AG08395 (cell line): ENCODE data around the gene CCSAP.
"Not testable (repeated sequence)": the region's sequence is repeated elsewhere in the genome, so short reads cannot be mapped to it uniquely, and the experiment has no call there.

Experiments used
- DNase-seq: peaks from one replicate; pipeline ENCODE4 v3.0.0; 2012; ENCODE audit warnings: mixed read lengths, low spot score

CCSAP gene

DNA sequence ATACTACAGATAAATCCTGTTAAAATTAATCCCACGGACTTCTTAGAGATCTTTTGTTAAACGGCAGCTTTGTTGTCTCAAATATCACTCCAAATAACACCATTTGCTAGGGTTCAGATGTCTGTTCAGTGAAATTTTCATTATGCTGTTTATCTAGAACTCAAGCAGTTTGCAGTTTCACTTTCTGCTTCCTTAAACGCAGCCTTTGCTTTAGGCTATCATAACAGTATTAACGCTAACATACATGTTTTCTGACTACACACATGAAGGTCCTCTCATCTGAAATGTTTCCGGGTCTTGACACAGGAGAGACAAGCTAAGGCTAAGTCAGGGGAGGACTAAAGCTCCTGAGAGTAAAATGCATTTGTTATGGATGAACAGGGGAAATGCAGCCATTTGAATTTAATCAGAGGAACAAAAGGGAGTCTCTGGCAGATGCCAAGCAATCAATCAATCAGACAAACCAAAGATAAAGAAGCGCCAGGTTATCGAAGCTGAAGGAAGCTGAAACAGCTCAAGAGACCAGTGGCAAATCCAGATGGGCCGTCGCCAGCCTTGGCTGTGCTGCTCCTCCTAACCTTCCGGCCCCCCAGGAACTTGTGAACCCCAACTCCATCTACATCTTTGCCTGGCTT lies 16.9 kb downstream of the CCSAP start:
- DNase-seq = no peak

DNA sequence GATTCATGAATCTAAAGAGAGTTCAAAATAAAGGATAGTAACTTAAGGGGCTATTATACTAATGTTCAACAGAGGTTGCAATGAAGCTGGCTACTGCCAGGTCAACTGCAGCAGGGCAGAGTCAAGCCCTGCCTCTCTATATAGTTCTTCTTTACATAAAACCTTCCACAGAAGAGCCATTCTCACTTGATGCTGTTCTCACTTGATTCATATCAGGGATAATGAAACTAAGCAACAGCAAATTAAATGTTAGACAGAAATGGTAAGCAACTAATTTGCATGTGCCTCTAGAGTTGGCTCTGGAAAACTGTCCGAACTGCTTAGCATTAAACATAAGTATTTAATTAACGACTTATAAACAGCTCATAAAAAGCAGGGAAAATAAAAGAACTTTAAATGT lies 17.4 kb downstream of the CCSAP start:
- no peak for DNase-seq

DNA sequence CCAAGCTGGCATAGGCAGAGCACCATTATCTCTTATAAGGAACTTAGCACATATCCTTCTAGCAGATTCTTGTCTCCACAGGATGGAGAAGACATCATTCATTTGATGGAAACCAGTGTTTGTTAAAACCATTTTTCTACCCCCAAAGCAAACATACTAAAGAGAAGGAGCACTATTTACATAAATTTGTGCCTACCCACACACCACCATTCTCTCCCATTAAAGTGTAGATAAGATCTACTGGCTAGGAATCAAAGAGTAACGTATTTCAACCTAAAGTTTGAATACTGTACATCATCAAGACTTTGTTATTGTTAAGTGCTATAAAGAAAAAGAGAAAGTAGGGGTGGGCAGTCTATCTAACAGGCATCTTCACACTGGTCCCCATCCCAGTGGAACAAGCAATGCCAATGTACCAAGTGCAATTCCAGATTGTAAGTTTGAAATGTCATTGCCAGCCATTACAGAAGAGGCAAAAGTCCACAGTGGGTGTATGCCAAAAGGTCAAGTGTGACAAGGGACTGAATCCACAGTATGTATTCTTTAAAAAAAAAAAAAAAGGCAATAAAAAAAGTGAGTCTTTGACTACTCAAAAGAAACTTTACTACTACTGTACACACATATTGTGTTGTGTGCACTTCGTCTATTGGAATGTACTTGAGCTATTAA lies 18.8 kb downstream of the CCSAP start:
- DNase-seq = no peak

DNA sequence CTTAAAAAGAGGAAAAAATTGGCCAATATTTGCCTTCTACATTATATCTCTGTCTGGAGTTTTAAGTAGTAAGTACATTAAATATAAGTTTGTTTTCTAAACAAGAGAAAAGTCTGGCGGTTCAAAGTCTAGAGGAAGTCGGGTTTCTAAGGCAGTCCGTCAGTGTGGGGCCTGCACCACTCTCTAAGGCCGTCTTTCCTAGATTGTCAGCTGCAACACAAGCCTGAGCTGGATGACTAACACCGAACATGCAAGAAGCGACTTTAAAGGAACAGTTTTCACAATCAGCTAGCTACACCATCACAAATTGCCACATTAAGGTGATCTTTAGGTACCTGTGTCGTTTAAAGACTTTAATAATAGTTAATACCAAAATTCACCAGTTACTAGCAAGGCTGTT lies 19.6 kb downstream of the CCSAP start:
- DNase-seq = no peak

DNA sequence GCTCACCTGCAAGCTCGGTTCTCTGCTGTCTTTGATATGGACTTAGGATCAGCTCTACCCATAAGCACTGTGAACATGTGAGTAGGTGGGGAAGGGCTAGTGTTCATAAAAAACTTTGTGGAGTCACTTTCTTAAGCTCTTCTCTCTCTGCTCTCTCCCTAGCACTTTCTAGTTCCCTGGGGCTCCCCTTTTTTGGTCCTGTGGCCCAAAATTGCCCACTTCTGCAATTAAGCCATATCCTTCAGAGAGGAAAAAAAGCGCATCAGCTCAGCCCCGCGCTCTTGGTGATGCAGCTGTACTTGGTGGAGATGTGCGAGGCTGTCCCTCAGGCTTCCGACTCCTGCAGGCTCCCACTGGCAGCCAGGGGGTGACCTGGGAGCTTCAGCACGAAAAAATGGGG lies 23.4 kb downstream of the CCSAP start:
- no peak for DNase-seq

DNA sequence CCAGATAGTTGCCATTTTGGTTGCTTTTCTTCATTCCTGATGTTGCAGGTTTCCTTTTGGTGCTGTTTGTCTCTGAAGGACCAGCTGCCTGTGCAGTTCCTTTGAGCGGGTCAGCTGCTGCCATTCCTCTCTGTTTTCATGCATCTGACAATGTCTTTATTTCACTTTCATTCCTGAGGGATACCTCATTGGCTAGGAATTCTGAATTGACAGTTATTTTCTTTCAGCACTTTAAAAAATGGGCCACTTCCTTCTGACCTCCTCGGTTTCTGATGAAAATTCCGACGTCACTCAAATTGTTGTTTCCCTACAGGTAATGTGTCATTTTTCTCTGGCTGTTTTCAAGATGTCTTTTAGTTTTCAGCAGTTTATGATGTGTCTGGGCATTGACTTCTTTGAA lies 24.8 kb downstream of the CCSAP start:
- DNase-seq = peak; percentile 8

DNA sequence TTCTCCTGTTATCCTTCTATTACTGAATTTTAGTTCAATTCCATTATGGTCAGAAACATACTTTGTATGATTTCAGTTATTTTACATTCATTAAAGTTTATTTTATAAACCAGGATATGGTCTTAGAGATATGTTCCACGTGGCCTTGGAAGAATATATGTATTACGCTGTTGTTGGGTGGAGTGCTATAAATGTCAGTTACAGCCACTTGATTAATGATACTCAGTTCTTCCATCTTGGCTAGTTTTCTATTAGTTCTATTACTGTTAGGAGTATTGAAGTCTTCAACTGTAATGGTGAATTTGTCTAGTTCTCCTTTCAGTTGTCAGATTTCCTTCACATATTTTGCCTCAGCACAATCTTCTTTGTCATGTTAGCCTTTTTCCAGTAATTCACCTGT lies 26.7 kb downstream of the CCSAP start:
- DNase-seq = no peak

DNA sequence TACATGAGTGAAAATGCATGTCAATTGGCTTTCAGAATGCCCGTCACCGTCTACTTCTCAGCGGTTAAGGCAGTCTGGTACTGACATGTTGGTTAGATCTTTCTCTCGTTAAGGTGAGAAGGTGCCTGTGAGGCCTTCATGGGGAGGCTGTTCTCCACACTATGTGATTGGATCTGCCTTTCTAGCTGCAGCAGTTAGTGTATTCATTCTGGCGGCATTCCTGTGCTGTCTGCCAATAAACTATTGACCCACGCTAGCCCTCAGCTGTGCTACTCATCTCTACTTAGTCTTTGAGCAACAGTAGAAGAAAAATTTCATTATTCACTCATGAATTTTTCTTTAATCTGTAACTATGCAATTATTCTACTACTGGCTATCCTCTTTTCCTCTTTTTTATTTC lies 32.0 kb downstream of the CCSAP start:
- DNase-seq = no peak

DNA sequence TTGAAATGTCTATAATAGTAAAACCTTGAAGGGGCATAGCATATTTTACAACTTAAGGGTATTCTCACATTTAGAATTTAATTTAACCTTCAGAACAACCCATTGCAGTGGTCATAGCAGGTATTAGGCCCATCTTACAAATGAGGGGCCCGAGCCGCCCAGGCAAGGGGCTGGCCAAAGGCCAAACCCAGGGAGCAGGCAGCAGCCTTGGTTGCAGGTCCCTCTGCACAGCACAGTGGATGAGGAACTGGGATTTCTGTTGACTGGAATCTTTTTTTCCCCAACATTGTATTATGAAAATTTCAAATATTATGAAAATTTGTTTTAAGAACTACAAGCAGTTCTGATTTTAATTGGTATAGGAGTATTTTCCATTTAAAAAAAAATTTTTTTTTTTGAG lies 33.2 kb downstream of the CCSAP start:
- no peak for DNase-seq

DNA sequence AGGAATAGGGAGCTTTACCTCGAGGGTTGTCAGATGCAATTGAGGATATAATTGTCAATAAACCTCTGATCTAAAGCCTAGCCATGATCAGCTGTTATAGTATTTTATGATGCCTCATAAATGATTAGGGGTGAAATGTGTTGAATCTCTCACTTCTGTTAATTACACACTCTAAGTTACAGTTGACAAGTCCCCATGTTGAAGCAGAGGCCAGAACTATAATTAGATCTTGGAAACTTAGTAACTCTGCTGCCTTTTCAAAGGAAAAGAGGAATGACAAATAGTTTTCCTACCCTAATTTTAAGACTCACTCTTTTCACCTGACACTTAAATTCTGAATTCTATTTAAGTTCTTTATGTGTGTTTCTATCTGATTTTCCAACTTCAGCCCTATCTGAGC lies 33.8 kb downstream of the CCSAP start:
- DNase-seq = no peak

DNA sequence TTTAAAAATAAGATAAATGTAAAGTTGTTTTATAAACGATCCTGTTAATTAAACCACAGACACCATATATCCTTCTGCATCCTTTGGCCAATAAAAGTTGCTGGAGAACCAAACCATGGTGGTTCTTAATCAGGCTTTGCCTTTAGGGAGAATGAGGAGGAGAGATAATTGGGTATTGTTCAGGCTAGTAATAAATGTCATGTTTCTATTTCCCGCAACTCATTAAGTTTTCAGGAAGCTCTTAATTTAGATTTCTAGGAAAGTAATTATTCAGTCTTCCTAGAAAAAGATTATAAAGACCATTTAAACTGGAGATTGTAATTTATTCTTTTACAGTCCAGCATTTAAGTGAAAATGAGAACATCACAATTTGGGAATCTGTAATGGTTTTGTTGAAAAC lies 37.5 kb downstream of the CCSAP start:
- DNase-seq = no peak

DNA sequence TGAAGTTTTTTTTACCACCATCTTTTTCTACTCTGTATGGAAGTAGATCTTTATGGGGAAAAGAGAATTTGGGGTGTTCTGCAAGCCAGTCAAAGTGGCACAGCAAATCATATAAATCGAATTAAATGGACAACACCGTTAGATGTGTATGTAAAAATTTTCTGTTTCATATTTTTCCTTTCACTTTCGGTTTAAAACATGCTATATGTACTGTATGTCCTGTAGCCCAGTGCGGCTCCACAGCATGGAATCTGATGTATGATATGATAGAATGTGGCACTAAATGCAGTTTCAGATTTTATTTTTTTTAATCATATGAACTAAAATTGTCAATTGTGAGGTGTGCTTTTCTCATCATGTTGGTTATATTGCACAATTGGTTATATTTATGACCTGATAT lies 39.0 kb downstream of the CCSAP start:
- no peak for DNase-seq

DNA sequence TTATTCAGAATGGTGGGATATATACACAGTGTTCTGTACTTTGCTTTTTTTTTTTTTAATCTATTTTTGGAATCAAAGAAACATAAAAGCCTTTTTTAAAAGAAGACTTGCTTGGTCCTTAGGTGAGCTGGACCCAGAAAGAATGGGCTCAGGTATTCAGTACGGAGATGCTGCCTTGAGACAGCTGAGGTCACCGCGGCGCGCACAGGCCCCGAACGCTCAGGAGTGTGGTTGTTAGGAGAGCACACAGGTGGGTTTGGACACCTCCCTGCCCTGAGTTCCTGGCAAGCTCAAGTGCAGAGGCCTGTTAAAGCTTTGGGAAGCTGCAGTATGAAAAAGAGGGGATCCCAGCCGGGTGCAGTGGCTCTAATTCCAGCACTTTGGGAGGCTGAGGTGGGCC lies 40.1 kb downstream of the CCSAP start:
- no peak for DNase-seq

DNA sequence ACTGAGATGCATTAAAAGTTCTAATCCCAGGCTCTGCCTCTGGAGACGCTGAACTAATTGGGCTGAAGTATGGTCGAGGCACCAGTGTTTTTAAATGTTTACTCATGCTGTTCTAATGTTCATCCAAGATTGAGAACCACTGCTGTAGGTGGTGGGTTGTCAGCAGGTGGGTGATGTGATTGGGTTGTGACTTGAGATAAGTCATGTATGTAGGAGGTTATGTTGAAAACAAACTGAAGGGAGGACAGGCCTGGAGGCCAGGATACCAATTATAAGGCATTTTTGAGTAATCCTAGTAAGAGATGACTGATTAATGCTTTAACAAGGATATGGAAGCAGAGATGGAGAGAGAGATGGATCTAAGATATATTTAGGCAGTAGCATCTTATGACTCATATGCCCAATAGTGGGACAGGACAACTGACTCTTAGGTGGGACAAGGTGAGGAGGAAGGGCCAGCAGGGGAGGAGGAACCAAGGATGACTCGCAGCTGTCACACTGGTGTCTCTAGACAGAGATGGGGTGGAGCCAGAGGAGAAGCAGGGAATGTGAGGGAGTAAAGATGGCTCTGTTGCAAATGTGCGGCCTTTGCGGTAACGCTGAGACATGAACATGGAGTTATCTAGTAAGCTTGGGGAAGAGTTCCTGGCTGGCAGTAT lies 42.6 kb downstream of the CCSAP start:
- no peak for DNase-seq

DNA sequence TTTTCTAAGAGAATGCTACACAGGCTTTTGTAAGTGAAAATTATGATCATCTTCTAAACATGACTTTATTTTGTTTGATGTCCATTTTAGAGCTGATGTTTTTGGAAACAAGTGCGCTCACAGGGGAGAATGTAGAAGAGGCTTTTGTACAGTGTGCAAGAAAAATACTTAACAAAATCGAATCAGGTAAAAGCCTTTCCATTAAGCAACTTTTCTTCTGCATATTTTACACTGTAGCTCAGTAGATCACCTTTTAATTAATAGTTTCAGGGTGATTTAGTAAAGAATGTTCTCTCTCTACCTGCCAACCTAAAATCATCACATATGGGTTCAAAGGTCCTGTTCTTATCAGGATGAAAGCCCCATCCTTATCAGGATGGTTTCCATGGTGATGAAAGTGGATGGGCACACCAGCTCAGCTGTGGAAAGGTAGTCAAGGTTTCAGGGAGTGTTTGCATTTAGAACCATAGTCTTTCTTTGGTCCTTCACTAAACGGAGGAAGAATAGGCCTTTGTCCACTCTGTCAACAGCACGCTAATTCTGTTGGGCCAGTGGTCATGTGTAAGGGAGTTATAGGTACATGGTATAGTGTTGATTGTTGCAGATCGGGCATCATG lies 43.9 kb downstream of the CCSAP start:
- no peak for DNase-seq

DNA sequence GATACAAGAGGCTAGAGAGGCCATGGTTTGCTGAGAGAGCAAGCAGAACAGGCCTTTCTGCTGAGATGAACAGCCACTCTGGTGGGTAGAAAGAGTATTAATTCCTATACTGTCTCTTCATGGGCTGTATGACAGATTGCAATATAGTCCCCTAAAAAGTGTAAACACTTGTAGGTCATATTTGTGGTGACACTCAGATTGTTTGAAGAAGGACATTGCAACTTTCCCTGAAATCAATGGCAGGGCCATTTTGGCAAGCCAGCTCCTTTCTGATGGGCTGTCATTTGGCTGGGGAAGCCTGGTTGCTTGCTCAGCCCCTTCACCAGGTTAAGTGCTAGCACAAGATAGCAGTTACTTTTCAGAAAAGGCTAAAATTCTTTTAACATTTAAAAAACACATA lies 44.4 kb downstream of the CCSAP start:
- no peak for DNase-seq

DNA sequence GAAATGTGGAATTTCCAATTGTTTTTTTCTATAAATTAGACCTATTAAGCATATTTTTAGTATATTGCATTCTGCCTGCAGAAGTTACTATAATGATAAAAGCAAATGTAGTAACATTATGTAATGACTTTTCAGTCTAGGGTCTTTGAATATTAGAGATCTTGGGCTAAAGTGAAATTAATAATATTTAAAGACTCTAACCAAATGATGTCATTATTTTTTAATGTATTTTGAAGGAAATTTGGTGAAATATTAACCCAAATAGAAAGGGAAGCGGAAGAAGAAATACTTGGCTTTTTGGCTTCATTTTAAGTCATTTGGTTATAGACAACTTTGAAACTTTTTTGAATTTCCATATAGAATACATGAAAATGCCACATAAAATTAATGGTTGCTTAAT lies 45.1 kb downstream of the CCSAP start:
- DNase-seq = no peak

DNA sequence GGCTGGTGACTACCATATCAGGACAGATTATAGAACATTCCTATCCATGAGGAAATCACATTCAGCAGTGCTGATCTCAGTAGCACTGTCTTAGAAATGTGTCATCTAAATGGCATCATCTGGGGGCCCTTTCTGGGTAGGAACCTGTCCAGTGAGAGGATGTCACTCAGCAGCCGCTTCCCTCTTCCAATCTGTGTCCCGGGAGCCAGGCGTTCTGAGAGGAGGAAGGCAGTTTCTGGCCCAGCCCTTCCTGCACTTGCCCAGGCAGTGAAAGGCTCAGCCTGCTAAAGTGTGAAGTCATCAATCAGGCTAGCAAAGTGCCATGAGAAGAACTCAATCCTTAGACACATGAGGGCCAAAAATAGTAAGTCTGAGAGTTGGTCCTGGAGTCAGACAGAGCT lies 46.3 kb downstream of the CCSAP start:
- peak; percentile 83 for DNase-seq

DNA sequence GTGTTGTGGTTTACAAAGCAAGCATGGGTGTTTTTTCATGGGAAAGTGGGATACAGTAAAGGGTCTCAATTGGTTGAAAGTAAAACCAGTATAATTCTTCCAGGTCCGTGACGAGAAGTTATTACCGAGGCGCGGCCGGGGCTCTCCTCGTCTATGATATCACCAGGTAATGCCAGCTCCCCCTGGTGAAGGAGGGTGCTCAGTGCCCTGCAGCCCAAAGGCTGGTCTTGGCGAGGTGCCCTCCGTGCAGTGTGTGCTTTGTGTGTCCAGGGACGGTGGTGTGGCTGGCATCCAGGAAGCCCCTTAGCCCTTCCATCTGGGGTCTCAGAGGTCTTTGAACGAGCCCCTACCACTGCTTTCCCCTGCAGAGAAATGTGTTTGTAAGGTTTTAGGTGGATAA lies 47.1 kb downstream of the CCSAP start:
- no peak for DNase-seq

DNA sequence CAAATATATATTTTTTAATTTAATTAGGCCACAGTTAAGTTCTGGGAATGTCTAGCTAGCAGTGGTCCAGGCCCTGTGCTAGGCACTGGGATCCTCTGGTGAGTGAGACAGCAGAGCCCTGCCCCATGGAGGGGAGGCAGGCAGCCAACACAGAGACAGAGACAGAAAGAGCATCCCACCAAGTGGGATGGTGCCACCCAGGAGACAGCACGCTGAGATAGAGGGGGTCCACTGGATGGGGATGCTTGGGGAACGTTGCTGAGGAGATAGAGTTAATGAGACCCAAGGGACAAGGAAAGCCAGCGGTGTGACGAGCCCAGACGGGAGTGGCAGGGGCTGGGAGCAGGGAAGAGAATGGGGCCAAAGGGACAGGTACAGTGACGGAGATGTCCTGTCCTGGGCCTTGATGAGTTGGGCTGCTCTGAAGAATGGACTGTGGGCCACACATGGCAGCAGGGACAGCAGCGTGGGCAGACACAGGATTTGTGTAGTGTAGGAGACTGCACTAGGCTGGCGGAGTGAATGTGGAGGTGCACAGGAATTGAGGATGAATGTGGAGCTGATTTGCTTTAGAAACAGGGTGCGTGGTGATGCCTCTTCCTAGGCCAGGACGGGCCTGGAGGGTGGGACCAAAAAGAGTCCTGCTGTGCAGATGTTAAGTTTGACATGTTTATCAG lies 49.2 kb downstream of the CCSAP start:
- DNase-seq = no peak

DNA sequence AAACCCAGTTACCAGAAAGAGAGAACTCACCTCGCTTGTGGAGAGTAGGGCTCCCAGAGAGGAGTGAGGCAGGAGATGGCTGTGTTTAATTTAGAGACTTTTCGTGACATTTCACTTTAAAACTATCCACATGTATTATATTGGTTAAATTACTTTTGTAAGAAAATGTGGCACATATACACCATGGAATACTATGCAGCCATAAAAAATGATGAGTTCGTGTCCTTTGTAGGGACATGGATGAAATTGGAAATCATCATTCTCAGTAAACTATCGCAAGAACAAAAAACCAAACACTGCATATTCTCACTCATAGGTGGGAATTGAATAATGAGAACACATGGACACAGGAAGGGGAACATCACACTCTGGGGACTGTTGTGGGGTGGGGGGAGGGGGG lies 51.2 kb downstream of the CCSAP start:
- not testable (repeated sequence) for DNase-seq

DNA sequence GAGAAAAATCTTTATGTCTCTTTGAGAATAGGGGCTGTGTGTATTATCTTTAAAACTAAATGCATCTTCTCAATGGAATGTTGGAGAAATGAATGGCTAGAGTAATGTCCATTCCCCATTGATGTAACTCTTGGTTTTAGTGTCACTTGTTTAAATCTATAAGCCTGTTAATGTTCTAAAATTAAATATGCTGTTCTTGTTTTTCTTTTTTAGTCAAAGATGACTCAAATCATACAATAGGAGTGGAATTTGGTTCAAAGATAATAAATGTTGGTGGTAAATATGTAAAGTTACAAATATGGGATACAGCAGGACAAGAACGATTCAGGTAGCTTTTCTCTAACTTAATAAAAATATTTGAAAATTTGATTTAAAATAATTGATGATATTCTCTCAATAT lies 54.3 kb downstream of the CCSAP start:
- no peak for DNase-seq

DNA sequence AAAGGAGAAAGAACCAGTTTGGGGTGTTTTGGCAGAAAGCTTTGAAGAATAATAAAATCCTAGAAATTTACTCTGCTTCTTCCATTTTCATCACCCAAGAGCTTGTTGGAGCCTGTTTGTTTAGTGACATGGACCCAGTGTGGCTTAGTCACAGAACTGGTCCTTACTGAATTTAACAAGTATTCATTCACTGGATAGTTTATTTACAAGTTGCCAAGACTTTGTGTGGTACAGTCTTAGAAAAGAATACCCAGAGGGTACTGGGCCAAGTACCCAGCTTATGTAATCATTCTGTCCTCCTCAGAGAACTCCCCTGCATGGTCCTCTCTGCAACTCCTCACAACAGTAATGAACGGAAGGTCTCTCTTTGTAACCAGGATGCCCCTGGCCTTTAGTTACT lies 55.6 kb downstream of the CCSAP start:
- DNase-seq = no peak
